Epithelial cell of esophagus (primary cell): ENCODE results near the gene RCC1.
"Not testable (repeated sequence)": the region's sequence is repeated elsewhere in the genome, so short reads cannot be mapped to it uniquely, and the experiment has no call there.

ENCODE experiments used
- DNase-seq: peaks from one replicate; pipeline ENCODE4 v3.0.0; 2010; ENCODE audit warnings: low read depth
- H3K4me3 ChIP-seq: 2 replicates; pipeline ENCODE4 v1.5.1; 2011; ENCODE audit warnings: mild to moderate bottlenecking, low read length, control low read depth
- CTCF ChIP-seq: IDR thresholded peaks from 2 replicates; pipeline ENCODE4 v1.5.1; 2011; ENCODE audit warnings: low read depth, mild to moderate bottlenecking, low read length, control low read depth, inconsistent platforms; ENCODE audit not compliant: insufficient read depth; ENCODE audit errors: missing control alignments

The RCC1 gene

GRCh38 chr1:28505406-28506187 lies at the start of gene RCC1:
TSS of gene RCC1 (plus strand) at chr1:28506043. CDS start at chr1:28529867, 23,824 bp downstream.
- TF ChIP-seq CTCF: no peak
- peak; percentile 98 for DNase-seq

GRCh38 chr1:28456078-28456477 lies 49.8 kb upstream of the RCC1 start:
- no peak for TF ChIP-seq CTCF
- peak; percentile 47 for DNase-seq
- H3K4me3 ChIP-seq: no peak overlapping the region

More at GRCh38 chr1:28505406-28506187, at the start of gene RCC1:
- peak within 1 kb of the TSS; percentile 98 for H3K4me3 ChIP-seq

GRCh38 chr1:28457678-28458077 lies 48.2 kb upstream of the RCC1 start:
- no peak overlapping the region for H3K4me3 ChIP-seq
- no peak for DNase-seq

GRCh38 chr1:28458237-28459228 lies 47.3 kb upstream of the RCC1 start:
- no peak overlapping the region for H3K4me3 ChIP-seq
- no peak for TF ChIP-seq CTCF
- no peak for DNase-seq

More at GRCh38 chr1:28457678-28458077, 48.2 kb upstream of the RCC1 start:
- TF ChIP-seq CTCF: no peak

GRCh38 chr1:28466226-28466778 lies 39.5 kb upstream of the RCC1 start:
- DNase-seq: no peak
- no peak for TF ChIP-seq CTCF
- no peak overlapping the region for H3K4me3 ChIP-seq

GRCh38 chr1:28470146-28470545 lies 35.7 kb upstream of the RCC1 start:
- DNase-seq: peak; percentile 18
- TF ChIP-seq CTCF: no peak

GRCh38 chr1:28479497-28479896 lies 26.3 kb upstream of the RCC1 start:
- DNase-seq: not testable (repeated sequence)

More at GRCh38 chr1:28470146-28470545, 35.7 kb upstream of the RCC1 start:
- H3K4me3 ChIP-seq: no peak overlapping the region

More at GRCh38 chr1:28479497-28479896, 26.3 kb upstream of the RCC1 start:
- not testable (repeated sequence) for H3K4me3 ChIP-seq
